MG63 (cell line): ENCODE measurements around the gene INAFM2. TPM values are rescaled to one million over a fixed set of nuclear protein-coding genes. Genes with fewer than 3 reads are reported as not detected.

ENCODE experiments used
- DNase-seq: peaks from one replicate; pipeline ENCODE4 v3.0.0-alpha.2; 2020
- H3K27me3 ChIP-seq: fragments of 250-450 bp; sonication (Bioruptor Pico); 2 replicates; pipeline ENCODE4 v1.5.1; 2020; ENCODE audit warnings: mild to moderate bottlenecking, moderate library complexity
- H3K36me3 ChIP-seq: fragments of 250-450 bp; sonication (Bioruptor Pico); 2 replicates; pipeline ENCODE4 v1.5.1; 2020; ENCODE audit warnings: mild to moderate bottlenecking, moderate library complexity
- H3K4me3 ChIP-seq: fragments of 250-450 bp; sonication (Bioruptor Pico); 2 replicates; pipeline ENCODE4 v1.5.1; 2020; ENCODE audit warnings: mild to moderate bottlenecking, moderate library complexity
- H3K9me3 ChIP-seq: fragments of 250-450 bp; sonication (Bioruptor Pico); 2 replicates; pipeline ENCODE4 v1.5.1; 2020; ENCODE audit warnings: mild to moderate bottlenecking, moderate library complexity
- total RNA-seq: library from RNA; depleted of rRNA; stranded (reverse); fragments of >200 nt; shearing (Covaris generic); gene quantifications from 2 replicates; pipeline ENCODE4 v1.2.3, GENCODE V29; 2014; ENCODE audit warnings: low replicate concordance; rRNA removed

Gene INAFM2
- total RNA-seq, result 8.9 and 9.6 TPM in 2 replicates

GRCh38 chr15:40323239-40323952 lies at the start of gene INAFM2:
Gene INAFM2, plus strand, starts transcription at chr15:40323692. Its CDS starts 364 bp downstream, at chr15:40324056.
- Histone ChIP-seq H3K9me3 (no peaks in the 10 kb centered on the region), H3K36me3 (no peaks in the 10 kb centered on the region; the same call in 1 of the 2 replicates), H3K4me3 (peak within 1 kb of the TSS; percentile 61), H3K27me3 (no peaks in the 10 kb centered on the region)
- DNase-seq, result peak; percentile 80

GRCh38 chr15:40274350-40275274 lies 48.9 kb upstream of the INAFM2 start:
- peak; percentile 64 for DNase-seq
- no peak overlapping the region for H3K4me3 ChIP-seq
- H3K36me3 ChIP-seq, result no peaks in the 10 kb centered on the region
- no peaks in the 10 kb centered on the region for H3K9me3 ChIP-seq
- H3K27me3 ChIP-seq, result no peaks in the 10 kb centered on the region

- no peaks in the 10 kb centered on the region for H3K36me3 ChIP-seq
- no peak for DNase-seq
Measured at GRCh38 chr15:40275523-40275922, 48.0 kb upstream of the INAFM2 start.

GRCh38 chr15:40275954-40276353 lies 47.5 kb upstream of the INAFM2 start:
- Histone ChIP-seq H3K36me3 (no peaks in the 10 kb centered on the region), H3K9me3 (no peaks in the 10 kb centered on the region), H3K27me3 (no peaks in the 10 kb centered on the region), H3K4me3 (no peak overlapping the region)
- DNase-seq, result no peak

More at GRCh38 chr15:40275523-40275922, 48.0 kb upstream of the INAFM2 start:
- H3K9me3 ChIP-seq, result no peaks in the 10 kb centered on the region
- H3K4me3 ChIP-seq, result no peak overlapping the region
- H3K27me3 ChIP-seq, result no peaks in the 10 kb centered on the region

- Histone ChIP-seq H3K9me3 (no peaks in the 10 kb centered on the region), H3K36me3 (no peaks in the 10 kb centered on the region), H3K27me3 (no peaks in the 10 kb centered on the region), H3K4me3 (no peak overlapping the region)
- DNase-seq, result no peak
Measured at GRCh38 chr15:40276927-40277326, 46.6 kb upstream of the INAFM2 start.

- H3K36me3 ChIP-seq, result no peaks in the 10 kb centered on the region
- H3K4me3 ChIP-seq, result no peak overlapping the region
- DNase-seq, result no peak
- peaks cover 3% of the 10 kb centered on the region; the same call in 1 of the 2 replicates for H3K27me3 ChIP-seq
- no peaks in the 10 kb centered on the region for H3K9me3 ChIP-seq
Measured at GRCh38 chr15:40277471-40277870, 46.0 kb upstream of the INAFM2 start.

GRCh38 chr15:40278026-40278425 lies 45.5 kb upstream of the INAFM2 start:
- H3K27me3 ChIP-seq, result peaks cover 3% of the 10 kb centered on the region; the same call in 1 of the 2 replicates
- no peaks in the 10 kb centered on the region for H3K9me3 ChIP-seq
- H3K4me3 ChIP-seq, result no peak overlapping the region
- DNase-seq, result no peak
- no peaks in the 10 kb centered on the region for H3K36me3 ChIP-seq

GRCh38 chr15:40279437-40280141 lies 43.9 kb upstream of the INAFM2 start:
- DNase-seq, result peak; percentile 45
- Histone ChIP-seq H3K4me3 (no peak overlapping the region), H3K9me3 (no peaks in the 10 kb centered on the region), H3K36me3 (no peaks in the 10 kb centered on the region), H3K27me3 (peaks cover 3% of the 10 kb centered on the region; the same call in 1 of the 2 replicates)

- no peaks in the 10 kb centered on the region for H3K9me3 ChIP-seq
- H3K4me3 ChIP-seq, result no peak overlapping the region
- DNase-seq, result no peak
- no peaks in the 10 kb centered on the region for H3K36me3 ChIP-seq
- H3K27me3 ChIP-seq, result peaks cover 3% of the 10 kb centered on the region; the same call in 1 of the 2 replicates
Measured at GRCh38 chr15:40280260-40281056, 43.0 kb upstream of the INAFM2 start.

GRCh38 chr15:40281057-40281800 lies 42.3 kb upstream of the INAFM2 start:
- no peak for DNase-seq
- Histone ChIP-seq H3K9me3 (no peaks in the 10 kb centered on the region), H3K27me3 (peaks cover 3% of the 10 kb centered on the region; the same call in 1 of the 2 replicates), H3K36me3 (no peaks in the 10 kb centered on the region), H3K4me3 (no peak overlapping the region)

GRCh38 chr15:40281801-40282146 lies 41.7 kb upstream of the INAFM2 start:
- DNase-seq, result no peak
- no peaks in the 10 kb centered on the region for H3K36me3 ChIP-seq
- H3K4me3 ChIP-seq, result no peak overlapping the region
- H3K9me3 ChIP-seq, result no peaks in the 10 kb centered on the region
- H3K27me3 ChIP-seq, result peaks cover 3% of the 10 kb centered on the region; the same call in 1 of the 2 replicates

- Histone ChIP-seq H3K9me3 (no peaks in the 10 kb centered on the region), H3K36me3 (no peaks in the 10 kb centered on the region), H3K4me3 (peak overlapping the region; percentile 33), H3K27me3 (peaks cover 3% of the 10 kb centered on the region; the same call in 1 of the 2 replicates)
- peak; percentile 23 for DNase-seq
Measured at GRCh38 chr15:40282147-40282868, 41.2 kb upstream of the INAFM2 start.

- Histone ChIP-seq H3K4me3 (peak within 1 kb of the TSS; percentile 33), H3K9me3 (no peaks in the 10 kb centered on the region), H3K36me3 (no peaks in the 10 kb centered on the region), H3K27me3 (peaks cover 3% of the 10 kb centered on the region; the same call in 1 of the 2 replicates)
- DNase-seq, result no peak
Measured at GRCh38 chr15:40282869-40283614, 40.5 kb upstream of the INAFM2 start, which contains the start of gene ANKRD63. Gene ANKRD63, minus strand, starts transcription at chr15:40283064. Its CDS starts 478 bp downstream, at chr15:40282586.
